ENCODE measurements around the gene GABRA4.
A peak's percentile ranks its signal among the peaks of the same experiment; 100 is the strongest.

The GABRA4 gene

GRCh38 chr4:46924789-46925529, 68.4 kb downstream of the GABRA4 start:
- no peak for FAIRE-seq

- no peak for FAIRE-seq
These were observed 71.2 kb downstream of the GABRA4 start for GRCh38 chr4:46922205-46922604.

DNA sequence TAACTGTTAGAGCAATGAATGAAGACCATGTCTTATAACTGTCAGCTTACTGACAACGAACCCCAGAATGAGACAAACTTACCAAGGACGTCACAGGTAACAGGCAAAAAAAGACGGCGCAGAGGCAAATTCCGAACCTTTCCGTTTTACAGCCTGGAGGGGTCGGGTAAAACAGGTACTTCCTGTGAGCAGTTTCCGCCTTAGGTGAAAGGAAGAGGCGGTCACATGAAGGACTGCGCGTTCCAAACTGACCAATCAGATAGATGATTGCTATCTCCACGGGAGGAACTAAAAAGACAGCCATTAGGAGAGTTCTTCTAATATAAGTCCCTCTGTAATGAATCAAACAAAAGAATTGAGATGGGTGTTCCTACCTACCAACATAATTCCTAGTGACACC, 84.3 kb downstream of the GABRA4 start, which contains the start of gene COX7B2:
COX7B2 (minus strand) TSS at position 168 of the 400 bp plus-strand sequence. CDS start 174,053 bp downstream, outside the sequence.
- FAIRE-seq, result no peak

- FAIRE-seq, result no peak
These were observed 85.2 kb downstream of the GABRA4 start for GRCh38 chr4:46908148-46908547.

- no peak for FAIRE-seq
These were observed 93.3 kb downstream of the GABRA4 start for GRCh38 chr4:46900082-46900481.

- FAIRE-seq, result no peak
These were observed 98.6 kb downstream of the GABRA4 start for GRCh38 chr4:46894826-46895225.

DNA sequence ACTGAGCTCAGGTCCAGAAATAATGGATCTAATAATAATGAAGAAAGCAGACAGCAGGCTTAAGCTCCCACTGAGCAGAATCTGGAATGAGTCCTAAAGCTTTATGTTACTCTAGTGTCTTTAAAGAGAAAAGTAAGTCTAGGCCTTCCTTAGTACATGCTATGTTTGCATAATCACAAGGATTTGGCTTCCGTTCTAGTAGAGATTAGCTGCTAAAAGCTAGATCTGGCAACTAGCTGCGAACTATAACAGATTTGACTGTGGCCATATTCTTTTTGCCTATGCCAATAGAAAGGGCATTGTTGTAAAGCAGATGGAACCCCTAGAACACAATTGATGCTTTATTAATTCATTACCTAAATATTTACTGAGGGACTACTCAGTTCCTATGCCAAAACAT, 103.3 kb downstream of the GABRA4 start:
- no peak for FAIRE-seq

DNA sequence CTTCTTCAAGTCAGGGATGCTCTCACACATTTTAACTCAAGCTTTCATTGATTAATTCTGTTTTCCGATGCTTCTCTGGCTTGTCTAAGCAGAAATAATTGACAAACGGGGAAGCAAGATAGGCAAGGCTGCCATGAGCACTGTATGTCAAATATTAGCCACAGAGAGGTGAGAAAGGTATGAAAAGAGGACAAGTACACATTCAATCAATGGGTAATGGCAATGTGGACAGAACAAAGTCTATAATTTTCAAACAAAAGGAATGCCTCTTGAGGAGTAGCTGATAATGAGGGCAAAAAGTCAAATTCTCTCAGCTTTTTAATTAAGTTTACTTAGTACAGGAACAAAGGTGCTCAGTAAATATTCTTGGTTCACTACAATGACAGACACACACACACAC, 104.0 kb downstream of the GABRA4 start:
- FAIRE-seq, result no peak

GRCh38 chr4:46886711-46887110, 106.7 kb downstream of the GABRA4 start:
- FAIRE-seq, result peak; percentile 55

DNA sequence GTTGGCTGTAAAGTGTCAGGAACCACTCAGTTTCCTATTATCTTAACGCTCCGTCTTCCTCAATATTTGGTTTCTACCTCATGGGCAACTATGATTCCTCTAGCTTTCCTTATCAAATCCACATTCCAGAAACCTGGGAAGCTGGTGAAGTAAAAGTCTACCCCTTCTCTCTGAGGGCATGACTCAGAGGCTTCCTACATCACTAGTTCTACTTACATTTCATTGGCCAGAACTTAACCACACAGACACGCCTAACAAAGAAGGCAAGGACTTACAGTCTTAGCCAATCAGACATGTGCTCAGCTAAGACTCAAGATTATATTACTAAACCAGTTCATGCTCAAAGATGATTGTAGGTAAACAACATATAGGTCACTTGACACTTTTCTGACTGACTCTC, 114.7 kb downstream of the GABRA4 start:
- no peak for FAIRE-seq

DNA sequence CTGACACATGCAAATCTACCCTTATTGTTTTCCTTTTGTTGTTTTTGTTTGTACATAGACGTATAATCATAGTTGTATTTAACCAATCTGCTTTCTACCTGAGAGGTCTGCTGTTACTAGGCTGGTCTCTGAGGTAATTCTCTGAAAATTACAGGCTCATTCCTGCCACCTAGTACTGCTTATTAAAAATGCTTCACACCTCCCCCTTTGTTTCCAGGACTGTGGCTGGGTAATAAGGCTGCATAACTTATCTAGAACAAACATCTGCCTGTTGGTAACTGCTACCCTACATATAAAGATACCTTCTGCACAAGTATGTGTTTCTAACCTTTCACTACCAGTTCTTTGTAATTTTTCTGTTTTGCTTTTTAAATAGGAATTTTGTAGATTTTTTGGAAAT, 118.6 kb downstream of the GABRA4 start:
- no peak for FAIRE-seq

GRCh38 chr4:46870411-46870810, 123.0 kb downstream of the GABRA4 start:
- no peak for FAIRE-seq

Data from A204.1 (cell line).